ENCODE results near the gene TMPRSS3.

TMPRSS3 gene

DNA sequence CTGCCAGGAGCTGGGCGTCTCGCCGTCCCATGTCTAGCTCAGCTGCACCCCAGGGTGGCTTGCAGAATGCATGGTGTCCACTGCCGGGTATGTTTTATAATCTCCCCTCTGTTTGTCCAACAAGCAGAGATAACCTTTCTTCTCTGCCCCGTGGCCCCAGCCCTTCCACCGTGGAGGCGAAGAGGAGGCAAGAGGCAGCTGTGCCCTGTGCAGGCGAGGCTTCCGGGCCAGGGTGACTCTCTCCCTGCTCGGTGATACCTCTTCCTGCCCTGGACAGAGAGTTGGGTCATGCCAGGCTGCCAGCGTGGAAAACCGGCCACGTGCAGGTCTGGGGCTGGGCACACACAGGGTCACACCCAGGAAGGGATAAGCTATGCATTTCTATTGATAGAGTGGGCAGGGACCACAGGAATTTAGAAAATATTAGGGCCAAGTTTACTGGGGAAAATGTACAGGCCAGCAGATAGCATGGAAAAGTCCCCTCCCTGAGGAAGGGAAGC, 44.9 kb downstream of the TMPRSS3 start, which contains the start of gene TFF2:
TSS of gene TFF2 (minus strand) at position 68 of the 500 bp plus-strand sequence. CDS start at position 31, 37 bp downstream.
- Histone ChIP-seq H3K27ac (ENCODE audit: low read length, poor library complexity, severe bottlenecking) (no peak within 1 kb of the TSS), H3K79me1 (replicated peaks; ENCODE audit: low read length, poor library complexity, severe bottlenecking) (no peaks in the 10 kb centered on the region), H2AK5ac (ENCODE audit: low read length, severe bottlenecking) (no peak within 1 kb of the TSS), H2AFZ (ENCODE audit: low read depth, low read length) (no peak within 1 kb of the TSS), H3K9ac (ENCODE audit: low read length) (no peak within 1 kb of the TSS), H2BK120ac (ENCODE audit: low read depth, low read length) (no peak within 1 kb of the TSS), H3K4ac (ENCODE audit: low read depth in 1 of 2, low read length in 2 of 2) (no peak within 1 kb of the TSS), H3K4me1 (ENCODE audit: control insufficient read depth, insufficient read depth, low read depth, low read length) (peaks cover 4% of the 10 kb centered on the region), H4K8ac (ENCODE audit: low read length) (no peak within 1 kb of the TSS), H3K36me3 (ENCODE audit: control insufficient read depth in 1 of 2, insufficient read depth in 2 of 2, low read depth in 1 of 2, low read length in 2 of 2) (no peaks in the 10 kb centered on the region), H4K91ac (ENCODE audit: low read length) (no peak within 1 kb of the TSS), H3K27me3 (ENCODE audit: control insufficient read depth in 1 of 2, insufficient read depth in 1 of 2, low read length in 2 of 2) (peaks cover 10 to 13% of the 10 kb centered on the region in 2 experiments), H3K9me3 (ENCODE audit: control insufficient read depth, low read length) (peaks cover 6% of the 10 kb centered on the region), H2BK5ac (ENCODE audit: low read depth, low read length, poor library complexity, severe bottlenecking) (no peak within 1 kb of the TSS), H3K4me2 (ENCODE audit: low read length, poor library complexity, severe bottlenecking) (no peak within 1 kb of the TSS), H3K4me3 (ENCODE audit: insufficient read depth in 1 of 2, low read depth in 1 of 2, low read length in 2 of 2) (no peak within 1 kb of the TSS), H2BK12ac (ENCODE audit: low read length in 2 of 2) (no peak within 1 kb of the TSS), H3K23ac (ENCODE audit: low read length in 2 of 2) (no peak within 1 kb of the TSS), H2BK15ac (ENCODE audit: low read depth, poor library complexity, severe bottlenecking) (no peak within 1 kb of the TSS), H3K18ac (ENCODE audit: low read depth in 1 of 2, low read length in 2 of 2) (no peak within 1 kb of the TSS), H3K14ac (ENCODE audit: low read length in 2 of 2) (no peak within 1 kb of the TSS)
- DNase-seq, result no peak
- WGBS, result 85% methylated on average over 13 of the region's 13 CpGs

DNA sequence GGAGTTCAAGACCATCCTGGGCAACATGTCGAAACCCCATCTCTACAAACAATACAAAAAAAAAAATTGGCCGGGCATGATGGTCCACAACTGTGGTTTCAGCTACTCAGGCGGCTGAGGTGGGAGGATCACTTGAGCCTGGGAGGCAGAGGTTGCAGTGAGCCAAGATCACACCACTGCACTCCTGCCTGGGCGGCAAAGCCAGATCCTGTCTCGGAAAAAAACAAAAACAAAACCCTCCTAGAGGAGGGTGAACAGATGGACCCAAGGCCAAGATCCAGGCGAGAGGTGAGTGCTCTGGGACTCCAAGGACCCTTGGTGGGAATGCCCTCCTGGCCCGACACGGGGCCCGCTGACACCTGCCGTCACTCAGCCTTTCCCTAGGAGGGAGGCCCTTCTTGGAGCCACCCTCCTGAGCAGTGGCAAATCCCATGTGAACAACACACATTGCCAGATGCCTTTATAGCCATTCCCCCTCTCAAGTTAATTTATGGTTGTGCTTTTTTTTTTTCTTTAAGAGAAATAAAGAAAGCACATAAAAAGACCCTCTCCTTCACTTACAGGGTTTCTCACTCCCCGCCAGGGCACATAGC, 45.4 kb downstream of the TMPRSS3 start:
- Histone ChIP-seq H3K79me1 (replicated peaks; ENCODE audit: low read length, poor library complexity, severe bottlenecking) (no peaks in the 10 kb centered on the region), H3K36me3 (ENCODE audit: control insufficient read depth in 1 of 2, insufficient read depth in 2 of 2, low read depth in 1 of 2, low read length in 2 of 2) (no peaks in the 10 kb centered on the region), H3K4me1 (ENCODE audit: control insufficient read depth, insufficient read depth, low read depth, low read length) (peaks cover 4% of the 10 kb centered on the region), H4K91ac (ENCODE audit: low read length) (no peak overlapping the region), H2BK15ac (ENCODE audit: low read depth, poor library complexity, severe bottlenecking) (no peak overlapping the region), H3K14ac (ENCODE audit: low read length in 2 of 2) (no peak overlapping the region), H3K9ac (ENCODE audit: low read length) (no peak overlapping the region), H3K4me3 (ENCODE audit: insufficient read depth in 1 of 2, low read depth in 1 of 2, low read length in 2 of 2) (no peak overlapping the region), H2BK120ac (ENCODE audit: low read depth, low read length) (no peak overlapping the region), H3K18ac (ENCODE audit: low read depth in 1 of 2, low read length in 2 of 2) (no peak overlapping the region), H3K27ac (ENCODE audit: low read length, poor library complexity, severe bottlenecking) (no peak overlapping the region), H3K4me2 (ENCODE audit: low read length, poor library complexity, severe bottlenecking) (no peak overlapping the region), H3K9me3 (ENCODE audit: control insufficient read depth, low read length) (peaks cover 6% of the 10 kb centered on the region), H2BK12ac (ENCODE audit: low read length in 2 of 2) (no peak overlapping the region), H2AK5ac (ENCODE audit: low read length, severe bottlenecking) (no peak overlapping the region), H3K27me3 (ENCODE audit: control insufficient read depth in 1 of 2, insufficient read depth in 1 of 2, low read length in 2 of 2) (peaks cover 12 to 13% of the 10 kb centered on the region in 2 experiments), H3K23ac (ENCODE audit: low read length in 2 of 2) (no peak overlapping the region), H2AFZ (ENCODE audit: low read depth, low read length) (no peak overlapping the region), H2BK5ac (ENCODE audit: low read depth, low read length, poor library complexity, severe bottlenecking) (no peak overlapping the region), H4K8ac (ENCODE audit: low read length) (no peak overlapping the region), H3K4ac (ENCODE audit: low read depth in 1 of 2, low read length in 2 of 2) (no peak overlapping the region)
- 73% methylated on average over 11 of the region's 11 CpGs for WGBS
- DNase-seq, result no peak

DNA sequence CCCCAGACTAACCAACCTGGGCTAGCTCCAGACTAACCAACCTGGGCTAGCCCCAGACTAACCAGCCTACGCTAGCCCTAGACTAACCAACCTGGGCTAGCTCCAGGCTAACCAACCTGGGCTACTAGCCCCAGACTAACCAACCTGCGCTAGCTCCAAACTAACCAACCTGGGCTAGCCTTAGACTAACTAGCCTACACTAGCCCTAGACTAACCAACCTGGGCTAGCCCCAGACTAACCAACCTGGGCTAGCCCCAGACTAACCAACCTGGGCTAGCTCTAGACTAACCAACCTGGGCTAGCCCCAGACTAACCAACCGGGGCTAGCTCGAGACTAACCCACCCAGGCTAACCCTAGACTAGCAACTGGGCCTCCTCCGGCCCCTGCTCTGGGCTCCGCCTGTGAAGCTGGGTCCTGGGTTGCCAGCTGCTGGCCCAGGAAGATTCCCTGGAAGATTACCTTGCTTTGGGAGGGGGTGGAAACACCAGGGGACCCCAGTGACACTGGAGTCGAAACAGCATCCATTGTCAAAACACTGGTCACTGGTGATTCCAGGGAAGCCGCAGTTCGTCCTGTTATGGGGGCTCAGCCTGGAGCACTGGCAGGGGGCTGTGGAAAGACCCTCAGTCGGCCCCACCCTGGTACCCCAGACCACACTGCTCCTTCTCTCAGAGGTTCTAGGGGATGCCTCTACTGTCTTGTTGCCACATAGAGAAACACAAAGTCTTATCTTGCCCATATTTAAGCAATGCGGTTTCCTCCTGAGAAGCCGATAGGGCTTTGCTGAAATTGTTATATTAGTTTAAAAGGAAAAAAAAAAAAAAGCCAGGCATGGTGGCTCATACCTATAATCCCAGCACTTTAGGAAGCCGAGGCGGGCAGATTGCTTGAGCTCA, 46.2 kb downstream of the TMPRSS3 start:
- WGBS, result 78% methylated on average over 13 of the region's 14 CpGs
- H3K4ac ChIP-seq (ENCODE audit: low read depth in 1 of 2, low read length in 2 of 2), result no peak overlapping the region
- DNase-seq, result no peak

DNA sequence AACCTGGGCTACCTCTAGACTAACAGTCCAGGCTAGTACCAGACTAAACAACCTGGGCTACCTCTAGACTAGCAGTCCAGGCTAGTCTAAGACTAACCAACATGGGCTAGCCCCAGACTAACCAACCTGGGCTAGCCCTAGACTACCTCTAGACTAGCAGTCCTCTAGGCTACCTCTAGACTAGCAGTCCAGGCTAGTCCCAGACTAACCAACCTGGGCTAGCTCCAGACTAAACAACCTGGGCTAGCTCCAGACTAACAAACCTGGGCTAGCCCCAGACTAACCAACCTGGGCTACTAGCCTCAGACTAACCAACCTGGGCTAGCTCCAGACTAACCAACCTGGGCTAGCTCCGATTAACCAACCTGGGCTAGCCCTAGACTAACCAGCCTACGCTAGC, 47.1 kb downstream of the TMPRSS3 start:
- H3K79me1 ChIP-seq (replicated peaks; ENCODE audit: low read length, poor library complexity, severe bottlenecking), result no peaks in the 10 kb centered on the region
- peaks cover 13 to 19% of the 10 kb centered on the region in 2 experiments for H3K27me3 ChIP-seq (ENCODE audit: control insufficient read depth in 1 of 2, insufficient read depth in 1 of 2, low read length in 2 of 2)
- H2BK15ac ChIP-seq (ENCODE audit: low read depth, poor library complexity, severe bottlenecking), result no peak overlapping the region
- no peak overlapping the region for H4K8ac ChIP-seq (ENCODE audit: low read length)
- no peak overlapping the region for H3K4ac ChIP-seq (ENCODE audit: low read depth in 1 of 2, low read length in 2 of 2)
- H2BK120ac ChIP-seq (ENCODE audit: low read depth, low read length), result no peak overlapping the region
- H3K4me1 ChIP-seq (ENCODE audit: control insufficient read depth, insufficient read depth, low read depth, low read length), result peaks cover 4% of the 10 kb centered on the region
- H3K23ac ChIP-seq (ENCODE audit: low read length in 2 of 2), result no peak overlapping the region
- 66% methylated on average over 2 of the region's 2 CpGs for WGBS
- H2AK5ac ChIP-seq (ENCODE audit: low read length, severe bottlenecking), result no peak overlapping the region
- no peak overlapping the region for H3K18ac ChIP-seq (ENCODE audit: low read depth in 1 of 2, low read length in 2 of 2)
- no peak for DNase-seq
- H3K4me2 ChIP-seq (ENCODE audit: low read length, poor library complexity, severe bottlenecking), result no peak overlapping the region
- no peak overlapping the region for H2AFZ ChIP-seq (ENCODE audit: low read depth, low read length)
- H3K14ac ChIP-seq (ENCODE audit: low read length in 2 of 2), result no peak overlapping the region
- no peak overlapping the region for H4K91ac ChIP-seq (ENCODE audit: low read length)
- no peak overlapping the region for H3K27ac ChIP-seq (ENCODE audit: low read length, poor library complexity, severe bottlenecking)
- H2BK12ac ChIP-seq (ENCODE audit: low read length in 2 of 2), result no peak overlapping the region
- H3K9ac ChIP-seq (ENCODE audit: low read length), result no peak overlapping the region
- no peak overlapping the region for H3K4me3 ChIP-seq (ENCODE audit: insufficient read depth in 1 of 2, low read depth in 1 of 2, low read length in 2 of 2)
- no peaks in the 10 kb centered on the region for H3K9me3 ChIP-seq (ENCODE audit: control insufficient read depth, low read length)
- no peaks in the 10 kb centered on the region for H3K36me3 ChIP-seq (ENCODE audit: control insufficient read depth in 1 of 2, insufficient read depth in 2 of 2, low read depth in 1 of 2, low read length in 2 of 2)
- no peak overlapping the region for H2BK5ac ChIP-seq (ENCODE audit: low read depth, low read length, poor library complexity, severe bottlenecking)

More for the DNA sequence above, 46.2 kb downstream of the TMPRSS3 start:
- no peak overlapping the region for H3K14ac ChIP-seq (ENCODE audit: low read length in 2 of 2)
- H3K9ac ChIP-seq (ENCODE audit: low read length), result no peak overlapping the region
- no peak overlapping the region for H3K18ac ChIP-seq (ENCODE audit: low read depth in 1 of 2, low read length in 2 of 2)
- H3K9me3 ChIP-seq (ENCODE audit: control insufficient read depth, low read length), result peaks cover 5% of the 10 kb centered on the region
- no peak overlapping the region for H3K4me2 ChIP-seq (ENCODE audit: low read length, poor library complexity, severe bottlenecking)
- peaks cover 13 to 19% of the 10 kb centered on the region in 2 experiments for H3K27me3 ChIP-seq (ENCODE audit: control insufficient read depth in 1 of 2, insufficient read depth in 1 of 2, low read length in 2 of 2)
- H4K8ac ChIP-seq (ENCODE audit: low read length), result no peak overlapping the region
- H2BK120ac ChIP-seq (ENCODE audit: low read depth, low read length), result no peak overlapping the region
- H2AK5ac ChIP-seq (ENCODE audit: low read length, severe bottlenecking), result no peak overlapping the region
- H3K79me1 ChIP-seq (replicated peaks; ENCODE audit: low read length, poor library complexity, severe bottlenecking), result no peaks in the 10 kb centered on the region
- no peak overlapping the region for H3K23ac ChIP-seq (ENCODE audit: low read length in 2 of 2)
- H3K36me3 ChIP-seq (ENCODE audit: control insufficient read depth in 1 of 2, insufficient read depth in 2 of 2, low read depth in 1 of 2, low read length in 2 of 2), result no peaks in the 10 kb centered on the region
- H2AFZ ChIP-seq (ENCODE audit: low read depth, low read length), result no peak overlapping the region
- H3K4me3 ChIP-seq (ENCODE audit: insufficient read depth in 1 of 2, low read depth in 1 of 2, low read length in 2 of 2), result no peak overlapping the region
- H3K27ac ChIP-seq (ENCODE audit: low read length, poor library complexity, severe bottlenecking), result no peak overlapping the region
- H4K91ac ChIP-seq (ENCODE audit: low read length), result no peak overlapping the region
- no peak overlapping the region for H2BK12ac ChIP-seq (ENCODE audit: low read length in 2 of 2)
- H2BK15ac ChIP-seq (ENCODE audit: low read depth, poor library complexity, severe bottlenecking), result no peak overlapping the region
- no peak overlapping the region for H2BK5ac ChIP-seq (ENCODE audit: low read depth, low read length, poor library complexity, severe bottlenecking)
- peaks cover 4% of the 10 kb centered on the region for H3K4me1 ChIP-seq (ENCODE audit: control insufficient read depth, insufficient read depth, low read depth, low read length)
